Measurements from ENCODE around the gene PC.

PC gene

GRCh38 chr11:66850235-66850587 is 108.0 kb downstream of the PC start:
- H3K79me2 ChIP-seq (ENCODE audit: low read length), result peaks cover 8% of the 10 kb centered on the region
- H3K9ac ChIP-seq (ENCODE audit: low read length), result no peak overlapping the region
- DNase-seq, result no peak
- no peaks in the 10 kb centered on the region for H3K9me3 ChIP-seq (replicated peaks; ENCODE audit: insufficient read depth, low read length)
- no peak overlapping the region for H3K4me3 ChIP-seq (ENCODE audit: low read length)
- no peak overlapping the region for H2AFZ ChIP-seq (ENCODE audit: low read length)
- H3K9me2 ChIP-seq (replicated peaks; ENCODE audit: insufficient read depth, low read length), result no peaks in the 10 kb centered on the region
- H3K27ac ChIP-seq (ENCODE audit: low read length), result no peak overlapping the region
- H3F3A ChIP-seq (ENCODE audit: insufficient read depth, low read length), result no peaks in the 10 kb centered on the region
- no peaks in the 10 kb centered on the region for H4K20me1 ChIP-seq (ENCODE audit: insufficient read depth, low read length)
- no peaks in the 10 kb centered on the region for H3K36me3 ChIP-seq (replicated peaks; ENCODE audit: insufficient read depth, low read length)
- no peaks in the 10 kb centered on the region for H3K27me3 ChIP-seq (replicated peaks; ENCODE audit: insufficient read depth, low read length)
- no peak overlapping the region for H3K4me2 ChIP-seq (ENCODE audit: low read depth, low read length)
- H3K4me1 ChIP-seq (ENCODE audit: low read length), result peaks cover 8% of the 10 kb centered on the region
- TF ChIP-seq EZH2 (optimal IDR thresholded peaks at IDR 0.05; ENCODE audit: low read depth, low read length), result no peak
- TF ChIP-seq CTCF (IDR thresholded peaks at IDR 0.05; ENCODE audit: low read length), result no peak
- TF ChIP-seq EZH2phosphoT487 (IDR thresholded peaks at IDR 0.05; ENCODE audit: low read length), result no peak

- H3F3A ChIP-seq (ENCODE audit: insufficient read depth, low read length), result no peaks in the 10 kb centered on the region
- no peak overlapping the region for H3K9ac ChIP-seq (ENCODE audit: low read length)
- H3K79me2 ChIP-seq (ENCODE audit: low read length), result peaks cover 13% of the 10 kb centered on the region
- H2AFZ ChIP-seq (ENCODE audit: low read length), result no peak overlapping the region
- no peaks in the 10 kb centered on the region for H3K9me3 ChIP-seq (replicated peaks; ENCODE audit: insufficient read depth, low read length)
- no peaks in the 10 kb centered on the region for H3K27me3 ChIP-seq (replicated peaks; ENCODE audit: insufficient read depth, low read length)
- H3K9me2 ChIP-seq (replicated peaks; ENCODE audit: insufficient read depth, low read length), result no peaks in the 10 kb centered on the region
- no peak overlapping the region for H3K4me2 ChIP-seq (ENCODE audit: low read depth, low read length)
- TF ChIP-seq EZH2 (optimal IDR thresholded peaks at IDR 0.05; ENCODE audit: low read depth, low read length), result no peak
- DNase-seq, result no peak
- H3K27ac ChIP-seq (ENCODE audit: low read length), result no peak overlapping the region
- H3K36me3 ChIP-seq (replicated peaks; ENCODE audit: insufficient read depth, low read length), result no peaks in the 10 kb centered on the region
- H3K4me3 ChIP-seq (ENCODE audit: low read length), result no peak overlapping the region
- no peaks in the 10 kb centered on the region for H4K20me1 ChIP-seq (ENCODE audit: insufficient read depth, low read length)
- peaks cover 8% of the 10 kb centered on the region for H3K4me1 ChIP-seq (ENCODE audit: low read length)
These were observed 108.5 kb downstream of the PC start for GRCh38 chr11:66849501-66850234.

- no peaks in the 10 kb centered on the region for H3K27me3 ChIP-seq (replicated peaks; ENCODE audit: insufficient read depth, low read length)
- H3K9me3 ChIP-seq (replicated peaks; ENCODE audit: insufficient read depth, low read length), result no peaks in the 10 kb centered on the region
- H3K4me3 ChIP-seq (ENCODE audit: low read length), result no peak overlapping the region
- no peak overlapping the region for H3K9ac ChIP-seq (ENCODE audit: low read length)
- no peak overlapping the region for H3K4me2 ChIP-seq (ENCODE audit: low read depth, low read length)
- no peak overlapping the region for H3K27ac ChIP-seq (ENCODE audit: low read length)
- no peak overlapping the region for H2AFZ ChIP-seq (ENCODE audit: low read length)
- H3K4me1 ChIP-seq (ENCODE audit: low read length), result peaks cover 14% of the 10 kb centered on the region
- H3K9me2 ChIP-seq (replicated peaks; ENCODE audit: insufficient read depth, low read length), result no peaks in the 10 kb centered on the region
- no peak for TF ChIP-seq CTCF (IDR thresholded peaks at IDR 0.05; ENCODE audit: low read length)
- no peak for TF ChIP-seq EZH2 (optimal IDR thresholded peaks at IDR 0.05; ENCODE audit: low read depth, low read length)
- TF ChIP-seq EZH2phosphoT487 (IDR thresholded peaks at IDR 0.05; ENCODE audit: low read length), result no peak
- peaks cover 21% of the 10 kb centered on the region for H3K79me2 ChIP-seq (ENCODE audit: low read length)
- no peaks in the 10 kb centered on the region for H3F3A ChIP-seq (ENCODE audit: insufficient read depth, low read length)
- H4K20me1 ChIP-seq (ENCODE audit: insufficient read depth, low read length), result no peaks in the 10 kb centered on the region
- H3K36me3 ChIP-seq (replicated peaks; ENCODE audit: insufficient read depth, low read length), result no peaks in the 10 kb centered on the region
- DNase-seq, result no peak
These were observed 109.3 kb downstream of the PC start for GRCh38 chr11:66848671-66849500.

All from MM.1S (cell line).